Activated T-helper 17 cell treated with anti-CD3 and anti-CD28 coated beads, Interleukin-2, amount 50 U/mL, for 72 hours (primary cell): ENCODE results near the gene AP5Z1. TPM values are rescaled to one million over a fixed set of nuclear protein-coding genes. Genes with fewer than 3 reads are reported as not detected.

Experiments used
- ATAC-seq: fragments of 150-1000 bp; cut with Tn5 transposase; replicated peaks from 2 replicates; pipeline ENCODE4 v1.10.0; 2021; ENCODE audit warnings: mild to moderate bottlenecking, moderate library complexity
- H3K27ac Mint-ChIP-seq: one replicate; pipeline ENCODE4 v1.8.0; 2022; ENCODE audit warnings: mixed read lengths
- H3K27me3 Mint-ChIP-seq: one replicate; pipeline ENCODE4 v1.8.0; 2022; ENCODE audit warnings: mixed read lengths
- H3K36me3 Mint-ChIP-seq: one replicate; pipeline ENCODE4 v1.8.0; 2022; ENCODE audit warnings: low read depth, mild to moderate bottlenecking, mixed read lengths
- H3K4me1 Mint-ChIP-seq: one replicate; pipeline ENCODE4 v1.8.0; 2022; ENCODE audit warnings: mixed read lengths
- H3K4me3 Mint-ChIP-seq: one replicate; pipeline ENCODE4 v1.8.0; 2022; ENCODE audit warnings: mild to moderate bottlenecking, mixed read lengths
- H3K9me3 Mint-ChIP-seq: one replicate; pipeline ENCODE4 v1.8.0; 2022; ENCODE audit warnings: mixed read lengths
- total RNA-seq, 2 donors: library from RNA; stranded (reverse); gene quantifications; one replicate each; pipeline ENCODE4 v1.2.3, GENCODE V29; 2022

Gene AP5Z1
- total RNA-seq = 10 to 100 TPM; 38.7 to 51.9 TPM

- Mint-ChIP-seq H3K27me3 (no peaks in the 10 kb centered on the region), H3K27ac (peak within 1 kb of the TSS; percentile 99), H3K36me3 (peaks cover 42% of the 10 kb centered on the region), H3K9me3 (no peaks in the 10 kb centered on the region), H3K4me1 (peaks cover 14% of the 10 kb centered on the region), H3K4me3 (peak within 1 kb of the TSS; percentile 99)
- peak; percentile 94 for ATAC-seq
Measured at GRCh38 chr7:4775250-4775847, at the start of gene AP5Z1. TSS of gene AP5Z1 (plus strand) at chr7:4775623. CDS start at chr7:4775716, 93 bp downstream.

- peak overlapping the region; percentile 84 for H3K4me3 Mint-ChIP-seq
- no peaks in the 10 kb centered on the region for H3K27me3 Mint-ChIP-seq
- ATAC-seq = no peak
- peaks cover 14% of the 10 kb centered on the region for H3K4me1 Mint-ChIP-seq
- H3K9me3 Mint-ChIP-seq = no peaks in the 10 kb centered on the region
- peak overlapping the region; percentile 80 for H3K27ac Mint-ChIP-seq
- peaks cover 8% of the 10 kb centered on the region for H3K36me3 Mint-ChIP-seq
Measured at GRCh38 chr7:4725850-4726450, 49.5 kb upstream of the AP5Z1 start.

- Mint-ChIP-seq H3K27ac (no peak overlapping the region), H3K4me3 (no peak overlapping the region), H3K4me1 (peaks cover 14% of the 10 kb centered on the region), H3K36me3 (peaks cover 7% of the 10 kb centered on the region), H3K9me3 (no peaks in the 10 kb centered on the region), H3K27me3 (no peaks in the 10 kb centered on the region)
- no peak for ATAC-seq
Measured at GRCh38 chr7:4726566-4726965, 48.9 kb upstream of the AP5Z1 start.

GRCh38 chr7:4727914-4728705 is 47.3 kb upstream of the AP5Z1 start:
- ATAC-seq = no peak
- H3K27me3 Mint-ChIP-seq = no peaks in the 10 kb centered on the region
- H3K9me3 Mint-ChIP-seq = no peaks in the 10 kb centered on the region
- no peak overlapping the region for H3K27ac Mint-ChIP-seq
- H3K4me1 Mint-ChIP-seq = peaks cover 14% of the 10 kb centered on the region
- H3K36me3 Mint-ChIP-seq = peaks cover 6% of the 10 kb centered on the region
- no peak overlapping the region for H3K4me3 Mint-ChIP-seq

GRCh38 chr7:4729266-4729665 is 46.2 kb upstream of the AP5Z1 start:
- H3K9me3 Mint-ChIP-seq = no peaks in the 10 kb centered on the region
- no peak for ATAC-seq
- peaks cover 6% of the 10 kb centered on the region for H3K36me3 Mint-ChIP-seq
- no peak overlapping the region for H3K4me3 Mint-ChIP-seq
- no peak overlapping the region for H3K27ac Mint-ChIP-seq
- no peaks in the 10 kb centered on the region for H3K27me3 Mint-ChIP-seq
- H3K4me1 Mint-ChIP-seq = peaks cover 21% of the 10 kb centered on the region

- no peak for ATAC-seq
- Mint-ChIP-seq H3K36me3 (peaks cover 6% of the 10 kb centered on the region), H3K4me1 (peaks cover 16% of the 10 kb centered on the region), H3K9me3 (no peaks in the 10 kb centered on the region), H3K27ac (no peak overlapping the region), H3K27me3 (no peaks in the 10 kb centered on the region), H3K4me3 (no peak overlapping the region)
Measured at GRCh38 chr7:4730276-4730675, 45.1 kb upstream of the AP5Z1 start.

- peaks cover 11% of the 10 kb centered on the region for H3K4me1 Mint-ChIP-seq
- no peaks in the 10 kb centered on the region for H3K9me3 Mint-ChIP-seq
- H3K36me3 Mint-ChIP-seq = peaks cover 6% of the 10 kb centered on the region
- no peak overlapping the region for H3K4me3 Mint-ChIP-seq
- H3K27ac Mint-ChIP-seq = no peak overlapping the region
- no peaks in the 10 kb centered on the region for H3K27me3 Mint-ChIP-seq
- ATAC-seq = no peak
Measured at GRCh38 chr7:4730971-4731370, 44.5 kb upstream of the AP5Z1 start.

- Mint-ChIP-seq H3K9me3 (no peaks in the 10 kb centered on the region), H3K4me3 (no peak overlapping the region), H3K27me3 (no peaks in the 10 kb centered on the region), H3K36me3 (peaks cover 6% of the 10 kb centered on the region), H3K4me1 (peaks cover 10% of the 10 kb centered on the region), H3K27ac (no peak overlapping the region)
- ATAC-seq = no peak
Measured at GRCh38 chr7:4731803-4732202, 43.6 kb upstream of the AP5Z1 start.

GRCh38 chr7:4733936-4734528 is 41.4 kb upstream of the AP5Z1 start:
- peak overlapping the region; percentile 80 for H3K27ac Mint-ChIP-seq
- H3K4me3 Mint-ChIP-seq = peak overlapping the region; percentile 24
- H3K27me3 Mint-ChIP-seq = no peaks in the 10 kb centered on the region
- ATAC-seq = peak; percentile 45
- H3K36me3 Mint-ChIP-seq = peaks cover 6% of the 10 kb centered on the region
- H3K4me1 Mint-ChIP-seq = peaks cover 20% of the 10 kb centered on the region
- no peaks in the 10 kb centered on the region for H3K9me3 Mint-ChIP-seq

GRCh38 chr7:4734587-4735345 is 40.7 kb upstream of the AP5Z1 start:
- H3K4me3 Mint-ChIP-seq = peak overlapping the region; percentile 24
- no peaks in the 10 kb centered on the region for H3K27me3 Mint-ChIP-seq
- no peak for ATAC-seq
- peaks cover 27% of the 10 kb centered on the region for H3K4me1 Mint-ChIP-seq
- H3K27ac Mint-ChIP-seq = peak overlapping the region; percentile 80
- no peaks in the 10 kb centered on the region for H3K9me3 Mint-ChIP-seq
- H3K36me3 Mint-ChIP-seq = peaks cover 11% of the 10 kb centered on the region

- no peaks in the 10 kb centered on the region for H3K27me3 Mint-ChIP-seq
- peaks cover 29% of the 10 kb centered on the region for H3K36me3 Mint-ChIP-seq
- peaks cover 28% of the 10 kb centered on the region for H3K4me1 Mint-ChIP-seq
- no peak overlapping the region for H3K27ac Mint-ChIP-seq
- no peak for ATAC-seq
- H3K9me3 Mint-ChIP-seq = no peaks in the 10 kb centered on the region
- H3K4me3 Mint-ChIP-seq = no peak overlapping the region
Measured at GRCh38 chr7:4737300-4737699, 38.1 kb upstream of the AP5Z1 start.

- H3K27me3 Mint-ChIP-seq = no peaks in the 10 kb centered on the region
- H3K9me3 Mint-ChIP-seq = no peaks in the 10 kb centered on the region
- ATAC-seq = peak; percentile 49
- peaks cover 25% of the 10 kb centered on the region for H3K4me1 Mint-ChIP-seq
- peak overlapping the region; percentile 79 for H3K4me3 Mint-ChIP-seq
- peak overlapping the region; percentile 75 for H3K27ac Mint-ChIP-seq
- H3K36me3 Mint-ChIP-seq = peaks cover 33% of the 10 kb centered on the region
Measured at GRCh38 chr7:4738711-4739527, 36.5 kb upstream of the AP5Z1 start.

- peak; percentile 71 for ATAC-seq
- Mint-ChIP-seq H3K27ac (peak overlapping the region; percentile 75), H3K4me1 (peaks cover 25% of the 10 kb centered on the region)
Measured at GRCh38 chr7:4739528-4739992, 35.9 kb upstream of the AP5Z1 start.

More at GRCh38 chr7:4739528-4739992, 35.9 kb upstream of the AP5Z1 start:
- H3K36me3 Mint-ChIP-seq = peaks cover 37% of the 10 kb centered on the region
- H3K4me3 Mint-ChIP-seq = peak overlapping the region; percentile 79
- no peaks in the 10 kb centered on the region for H3K27me3 Mint-ChIP-seq
- H3K9me3 Mint-ChIP-seq = no peaks in the 10 kb centered on the region
